MM.1S (cell line): ENCODE data around the gene RPAP2.
"Not testable (repeated sequence)": the region's sequence is repeated elsewhere in the genome, so short reads cannot be mapped to it uniquely, and the experiment has no call there.

Experiments
- DNase-seq: peaks from one replicate; pipeline ENCODE4 v3.0.0-alpha.2; 2015
- H2AFZ ChIP-seq: fragments of 300-600 bp; sonication (generic); 2 replicates; pipeline ENCODE4 v1.6.0; 2016; ENCODE audit warnings: antibody characterized with exemption, low read length
- H3F3A ChIP-seq: fragments of 300-600 bp; sonication (generic); 2 replicates; pipeline ENCODE4 v1.6.1; 2016; ENCODE audit warnings: mild to moderate bottlenecking, antibody characterized with exemption, low read length, moderate library complexity, mixed read lengths; ENCODE audit not compliant: insufficient read depth
- H3K27ac ChIP-seq: fragments of 300-600 bp; sonication (generic); 2 replicates; pipeline ENCODE4 v1.5.1; 2016; ENCODE audit warnings: mild to moderate bottlenecking, low read length
- H3K27me3 ChIP-seq: fragments of 300-600 bp; sonication (generic); replicated peaks from 2 replicates; pipeline ENCODE4 v1.6.0; 2016; ENCODE audit warnings: low read length; ENCODE audit not compliant: insufficient read depth
- H3K36me3 ChIP-seq: fragments of 300-600 bp; sonication (generic); replicated peaks from 2 replicates; pipeline ENCODE4 v1.6.1; 2016; ENCODE audit warnings: mild to moderate bottlenecking, low read length, mixed read lengths; ENCODE audit not compliant: insufficient read depth
- H3K4me1 ChIP-seq: fragments of 300-600 bp; sonication (generic); 2 replicates; pipeline ENCODE4 v1.6.1; 2016; ENCODE audit warnings: low read length, mixed read lengths
- H3K4me2 ChIP-seq: fragments of 300-600 bp; sonication (generic); 2 replicates; pipeline ENCODE4 v1.6.0; 2016; ENCODE audit warnings: low read depth, low read length
- H3K4me3 ChIP-seq: fragments of 300-600 bp; sonication (generic); 2 replicates; pipeline ENCODE4 v1.5.1; 2016; ENCODE audit warnings: low read length, mixed read lengths
- H3K79me2 ChIP-seq: fragments of 300-600 bp; sonication (generic); 2 replicates; pipeline ENCODE4 v1.6.1; 2016; ENCODE audit warnings: mixed run types, low read length, mixed read lengths
- H3K9ac ChIP-seq: fragments of 300-600 bp; sonication (generic); 2 replicates; pipeline ENCODE4 v1.6.1; 2016; ENCODE audit warnings: low read length, mixed read lengths
- H3K9me2 ChIP-seq: fragments of 300-600 bp; sonication (generic); replicated peaks from 2 replicates; pipeline ENCODE4 v1.6.1; 2016; ENCODE audit warnings: mild to moderate bottlenecking, low read length, mixed read lengths; ENCODE audit not compliant: insufficient read depth
- H3K9me3 ChIP-seq: fragments of 300-600 bp; sonication (generic); replicated peaks from 2 replicates; pipeline ENCODE4 v1.6.1; 2016; ENCODE audit warnings: mild to moderate bottlenecking, low read length, mixed read lengths; ENCODE audit not compliant: insufficient read depth
- H4K20me1 ChIP-seq: fragments of 300-600 bp; sonication (generic); 2 replicates; pipeline ENCODE4 v1.6.1; 2016; ENCODE audit warnings: mild to moderate bottlenecking, low read length, moderate library complexity, mixed read lengths; ENCODE audit not compliant: insufficient read depth
- CTCF ChIP-seq: fragments of 300-600 bp; sonication (generic); IDR thresholded peaks from 2 replicates; pipeline ENCODE4 v1.5.1; 2016; ENCODE audit warnings: antibody characterized with exemption, low read length, mixed read lengths
- EZH2 ChIP-seq: fragments of 300-600 bp; sonication (generic); optimal IDR thresholded peaks from 2 replicates; pipeline ENCODE3; 2017; ENCODE audit warnings: low read depth, mild to moderate bottlenecking, antibody characterized with exemption, low read length, mixed read lengths
- EZH2phosphoT487 ChIP-seq: fragments of 300-600 bp; sonication (generic); IDR thresholded peaks from 2 replicates; pipeline ENCODE4 v1.6.1; 2018; ENCODE audit warnings: antibody characterized with exemption, low read length

RPAP2 gene

GRCh38 chr1:92424381-92424780, 125.5 kb downstream of the RPAP2 start:
- Histone ChIP-seq H3K79me2 (no peaks in the 10 kb centered on the region), H4K20me1 (no peaks in the 10 kb centered on the region), H3K9me3 (no peaks in the 10 kb centered on the region), H3K4me3 (no peak overlapping the region), H3K4me2 (no peak overlapping the region), H2AFZ (no peak overlapping the region), H3K9me2 (no peaks in the 10 kb centered on the region), H3K9ac (no peak overlapping the region), H3K4me1 (no peaks in the 10 kb centered on the region), H3K27me3 (no peaks in the 10 kb centered on the region), H3K36me3 (no peaks in the 10 kb centered on the region), H3F3A (no peaks in the 10 kb centered on the region), H3K27ac (no peak overlapping the region)
- DNase-seq, result no peak
- no peak for TF ChIP-seq CTCF
- TF ChIP-seq EZH2phosphoT487, result no peak

GRCh38 chr1:92425617-92426016, 126.8 kb downstream of the RPAP2 start:
- DNase-seq, result no peak
- no peaks in the 10 kb centered on the region for H3K36me3 ChIP-seq

GRCh38 chr1:92430030-92430429, 131.2 kb downstream of the RPAP2 start:
- no peaks in the 10 kb centered on the region for H3F3A ChIP-seq
- no peak overlapping the region for H3K4me3 ChIP-seq
- no peak for TF ChIP-seq EZH2
- no peak for TF ChIP-seq EZH2phosphoT487
- TF ChIP-seq CTCF, result no peak
- H2AFZ ChIP-seq, result no peak overlapping the region
- H3K9ac ChIP-seq, result no peak overlapping the region
- H3K36me3 ChIP-seq, result no peaks in the 10 kb centered on the region
- H3K27ac ChIP-seq, result no peak overlapping the region
- H3K9me3 ChIP-seq, result no peaks in the 10 kb centered on the region
- H3K4me1 ChIP-seq, result no peaks in the 10 kb centered on the region
- no peaks in the 10 kb centered on the region for H4K20me1 ChIP-seq
- no peak for DNase-seq
- no peaks in the 10 kb centered on the region for H3K79me2 ChIP-seq
- H3K27me3 ChIP-seq, result no peaks in the 10 kb centered on the region
- no peak overlapping the region for H3K4me2 ChIP-seq
- no peaks in the 10 kb centered on the region for H3K9me2 ChIP-seq

More at GRCh38 chr1:92425617-92426016, 126.8 kb downstream of the RPAP2 start:
- TF ChIP-seq EZH2, result no peak
- TF ChIP-seq EZH2phosphoT487, result no peak
- no peak for TF ChIP-seq CTCF
- H3F3A ChIP-seq, result no peaks in the 10 kb centered on the region
- no peak overlapping the region for H3K4me3 ChIP-seq
- H2AFZ ChIP-seq, result no peak overlapping the region
- no peak overlapping the region for H3K9ac ChIP-seq
- no peaks in the 10 kb centered on the region for H3K9me3 ChIP-seq
- no peak overlapping the region for H3K27ac ChIP-seq
- no peaks in the 10 kb centered on the region for H4K20me1 ChIP-seq
- H3K4me2 ChIP-seq, result no peak overlapping the region
- no peaks in the 10 kb centered on the region for H3K4me1 ChIP-seq
- H3K27me3 ChIP-seq, result no peaks in the 10 kb centered on the region
- H3K79me2 ChIP-seq, result no peaks in the 10 kb centered on the region
- H3K9me2 ChIP-seq, result no peaks in the 10 kb centered on the region

GRCh38 chr1:92434572-92434971, 135.7 kb downstream of the RPAP2 start:
- H3K4me3 ChIP-seq, H3K27me3 ChIP-seq, DNase-seq, H3K9me2 ChIP-seq, H3K36me3 ChIP-seq, H3K4me2 ChIP-seq, H2AFZ ChIP-seq, H3K9ac ChIP-seq, H4K20me1 ChIP-seq, H3K79me2 ChIP-seq, H3K9me3 ChIP-seq, H3K4me1 ChIP-seq, H3K27ac ChIP-seq, H3F3A ChIP-seq: not testable (repeated sequence)
